ENCODE results near the gene RNF10.

- TF ChIP-seq CTCF (IDR thresholded peaks at IDR 0.05) (no peak), POLR2A (IDR thresholded peaks at IDR 0.05) (no peak)
Measured at GRCh38 chr12:120539303-120539702, 5.1 kb downstream of the RNF10 start.

Data from Peyer's patch (tissue), 4 donors.